Measurements from ENCODE around the gene MYCT1.

MYCT1 gene

GRCh38 chr6:152723398-152723797 is 25.7 kb downstream of the MYCT1 start:
- no peak for DNase-seq (ENCODE audit: low spot score)

DNA sequence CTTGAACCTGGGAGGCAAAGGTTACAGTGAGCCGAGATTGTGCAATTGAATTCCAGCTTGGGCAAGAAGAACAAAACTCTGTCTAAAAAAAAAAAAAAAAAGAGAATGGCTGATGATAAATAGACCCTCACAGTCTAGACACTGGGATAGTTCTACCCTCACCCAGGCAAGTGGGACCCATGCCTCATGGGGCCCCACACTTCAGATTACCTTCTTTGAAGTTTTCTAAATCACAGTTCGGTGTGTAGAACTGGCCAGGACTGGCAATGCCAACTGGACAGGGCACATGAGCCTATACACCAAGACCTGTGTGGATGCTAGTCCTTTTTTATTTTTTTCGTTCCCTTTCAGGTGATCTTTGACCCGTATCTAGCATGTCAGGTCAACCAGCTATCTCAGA is 28.6 kb downstream of the MYCT1 start:
- DNase-seq (ENCODE audit: low spot score): no peak

DNA sequence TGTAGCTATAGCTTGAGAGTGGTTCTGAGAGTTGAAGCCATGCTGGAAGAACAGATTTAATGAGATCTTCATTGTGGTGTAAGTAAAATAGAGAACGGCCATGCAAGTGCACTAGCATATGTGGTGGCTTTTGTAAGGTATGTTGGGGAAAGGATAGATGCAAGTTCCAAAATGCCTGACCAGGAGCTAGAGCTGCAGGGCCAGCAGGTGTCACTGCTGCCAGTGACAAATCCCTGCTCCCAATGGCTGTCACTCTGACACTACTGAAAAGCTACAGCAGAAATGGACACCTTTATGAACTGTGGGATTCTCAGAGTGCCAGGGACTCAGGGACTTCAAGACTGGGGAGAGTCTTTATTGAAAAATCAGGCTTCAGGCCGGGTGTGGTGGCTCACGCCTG is 29.8 kb downstream of the MYCT1 start:
- no peak for DNase-seq (ENCODE audit: low spot score)

DNA sequence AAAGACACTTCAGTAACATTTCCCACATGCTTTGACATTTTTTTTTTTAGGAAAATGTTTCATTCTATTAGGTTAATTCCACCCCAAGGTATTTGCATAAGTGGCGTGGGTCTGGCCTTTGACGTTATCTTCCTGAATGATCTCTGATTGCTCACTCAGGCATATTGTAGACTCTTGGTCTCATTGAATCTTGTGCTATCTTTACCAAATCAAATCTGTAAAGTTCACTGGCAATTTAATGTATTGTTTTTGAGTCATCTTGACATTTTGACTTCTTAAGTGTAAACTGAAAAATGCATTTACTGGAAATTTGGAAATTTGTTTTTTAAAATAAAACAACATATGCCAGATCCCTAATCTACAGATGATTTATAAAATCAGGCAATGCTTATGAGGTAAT is 36.9 kb downstream of the MYCT1 start:
- DNase-seq (ENCODE audit: low spot score): no peak

DNA sequence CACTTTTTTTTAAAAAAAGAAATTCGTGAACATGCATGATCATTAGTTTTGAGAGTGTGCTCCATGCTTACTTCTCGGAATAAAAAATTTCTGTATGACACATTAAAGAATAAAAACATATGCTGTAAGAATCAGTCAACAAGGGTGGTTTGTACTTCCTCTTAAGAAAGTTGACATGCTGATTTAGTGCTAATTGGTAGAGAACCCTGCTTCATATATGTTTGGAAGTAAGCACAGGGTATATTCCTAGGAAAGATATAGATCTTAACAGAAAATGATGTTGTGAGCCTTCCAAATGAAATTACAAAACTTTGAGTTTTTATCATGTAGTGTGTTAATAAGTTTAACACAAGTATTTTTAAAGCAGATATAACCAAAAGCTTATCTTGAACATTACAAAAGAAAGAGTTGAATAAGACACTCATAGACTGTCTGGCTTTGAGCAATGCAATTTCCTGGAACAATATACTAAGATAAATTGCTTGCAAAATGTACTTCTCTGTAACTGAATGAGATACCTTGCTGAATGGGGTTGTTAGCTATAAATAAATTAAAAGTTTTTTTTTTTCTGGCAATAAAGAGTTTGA is 39.1 kb downstream of the MYCT1 start:
- DNase-seq (ENCODE audit: low spot score): no peak

DNA sequence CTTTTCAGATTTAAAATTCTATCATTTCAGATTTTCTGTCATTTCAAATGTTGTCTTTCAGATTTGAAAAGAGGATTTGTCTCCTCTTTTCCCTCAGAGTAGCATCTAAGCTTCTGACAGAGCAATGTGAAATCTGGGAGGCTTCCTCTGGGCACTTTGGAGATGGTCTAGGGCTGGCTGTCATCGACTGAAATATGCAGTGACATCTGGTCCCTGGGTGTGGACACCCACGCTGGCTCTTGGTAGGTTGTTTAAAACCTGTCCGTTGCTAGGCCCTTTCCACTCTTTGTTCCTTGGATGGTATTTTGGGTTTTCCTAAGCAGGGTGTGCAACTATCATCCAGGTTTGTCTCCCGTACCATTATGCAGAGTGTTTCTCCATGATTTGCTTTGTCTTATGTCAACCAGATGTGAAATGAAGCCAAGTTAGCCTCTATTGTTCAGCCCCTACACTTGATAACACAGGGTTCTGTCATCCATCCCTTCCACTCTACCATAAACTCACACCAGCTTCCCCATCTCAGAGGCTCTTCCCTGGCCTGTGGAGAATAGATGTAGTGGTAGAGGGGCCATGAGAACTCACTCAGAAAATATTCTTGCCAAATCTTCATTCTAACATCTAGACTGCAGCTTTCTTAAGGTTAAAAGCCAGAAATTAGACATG is 47.9 kb downstream of the MYCT1 start:
- no peak for DNase-seq (ENCODE audit: low spot score)

- no peak for DNase-seq (ENCODE audit: low spot score)
Measured at GRCh38 chr6:152746172-152746553, 48.5 kb downstream of the MYCT1 start.

DNA sequence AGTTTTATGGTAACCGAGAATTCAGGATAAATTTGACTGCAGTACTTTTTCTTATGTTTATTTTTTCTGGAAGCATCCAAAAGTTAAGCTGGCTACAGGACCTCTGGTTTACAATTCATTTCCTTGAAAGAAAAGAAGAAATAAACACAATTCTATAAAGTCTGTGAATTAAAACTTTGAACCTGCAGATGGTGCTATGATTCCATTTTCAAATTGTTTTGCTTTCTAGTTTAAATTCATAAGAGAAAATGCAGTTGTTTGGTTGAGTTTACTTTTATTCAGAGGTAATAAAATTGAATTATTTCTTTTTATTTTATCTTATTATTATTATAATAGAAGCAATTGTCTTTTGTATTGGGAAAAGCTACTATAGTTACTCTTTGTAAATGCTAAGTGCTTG is 51.1 kb downstream of the MYCT1 start:
- no peak for DNase-seq (ENCODE audit: low spot score)

DNA sequence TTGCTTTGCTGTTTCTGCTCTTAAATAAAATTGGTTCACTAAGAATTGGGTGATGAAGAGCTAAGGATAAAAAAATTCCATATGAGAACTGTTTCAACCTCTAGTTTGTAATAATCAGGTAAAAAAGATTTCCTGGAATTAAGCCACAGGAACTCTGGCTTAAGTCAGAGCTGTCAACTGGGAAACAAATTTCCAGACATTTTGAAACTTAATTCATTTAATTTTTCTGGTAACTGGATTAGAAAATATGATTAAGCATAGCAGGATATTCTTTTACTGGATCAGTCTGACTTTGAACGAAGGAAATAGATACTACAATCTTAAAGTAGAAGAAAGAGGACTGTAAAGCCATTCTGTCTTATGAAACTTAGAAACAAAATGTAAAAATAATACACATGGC is 51.6 kb downstream of the MYCT1 start:
- DNase-seq (ENCODE audit: low spot score): no peak

- DNase-seq (ENCODE audit: low spot score): no peak
Measured at GRCh38 chr6:152750694-152751093, 53.0 kb downstream of the MYCT1 start, which contains the start of gene VIP. Gene VIP, plus strand, starts transcription at chr6:152750797. Its CDS starts 1,381 bp downstream, at chr6:152752178.

DNA sequence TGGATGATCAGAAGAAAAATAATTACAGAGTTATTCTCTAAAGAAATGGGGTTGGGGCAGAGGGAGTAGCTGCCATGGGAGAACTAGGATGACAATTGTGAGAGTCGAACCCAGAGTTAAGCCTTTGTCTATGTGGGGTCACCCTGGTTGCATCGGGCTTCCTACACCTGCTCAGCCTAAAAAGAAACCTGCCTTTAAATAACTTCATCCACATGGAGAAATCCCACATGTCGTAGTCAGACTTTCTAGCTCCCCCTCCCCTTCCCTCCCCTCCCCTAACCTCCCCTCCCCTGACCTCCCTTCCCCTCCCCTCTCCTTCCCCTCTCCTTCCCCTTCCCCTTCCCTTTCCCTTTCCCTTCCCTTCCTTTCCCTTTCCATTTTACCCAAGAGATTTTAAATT is 67.6 kb downstream of the MYCT1 start:
- DNase-seq (ENCODE audit: low spot score): no peak

- no peak for DNase-seq (ENCODE audit: low spot score)
Measured at GRCh38 chr6:152769159-152769558, 71.5 kb downstream of the MYCT1 start.

DNA sequence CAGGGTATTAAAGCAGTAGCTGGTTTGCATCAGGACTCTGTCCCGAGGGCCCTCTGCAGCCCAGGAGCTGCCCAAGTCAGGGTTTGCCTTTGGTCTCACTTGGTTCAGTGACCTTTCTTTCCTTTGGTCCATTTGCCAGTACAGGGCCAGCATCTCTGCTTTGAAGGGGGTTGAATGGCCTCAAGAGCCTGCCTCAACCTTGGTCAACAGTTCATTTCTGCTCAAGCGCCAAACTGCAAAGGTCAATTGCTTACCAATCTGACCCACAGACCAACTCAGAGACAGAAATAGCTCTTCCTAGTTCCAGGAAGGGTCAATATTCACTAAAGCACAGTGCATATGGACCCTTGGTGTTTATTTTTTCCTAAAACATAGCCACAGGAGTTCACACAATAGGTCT is 72.3 kb downstream of the MYCT1 start:
- no peak for DNase-seq (ENCODE audit: low spot score)

DNA sequence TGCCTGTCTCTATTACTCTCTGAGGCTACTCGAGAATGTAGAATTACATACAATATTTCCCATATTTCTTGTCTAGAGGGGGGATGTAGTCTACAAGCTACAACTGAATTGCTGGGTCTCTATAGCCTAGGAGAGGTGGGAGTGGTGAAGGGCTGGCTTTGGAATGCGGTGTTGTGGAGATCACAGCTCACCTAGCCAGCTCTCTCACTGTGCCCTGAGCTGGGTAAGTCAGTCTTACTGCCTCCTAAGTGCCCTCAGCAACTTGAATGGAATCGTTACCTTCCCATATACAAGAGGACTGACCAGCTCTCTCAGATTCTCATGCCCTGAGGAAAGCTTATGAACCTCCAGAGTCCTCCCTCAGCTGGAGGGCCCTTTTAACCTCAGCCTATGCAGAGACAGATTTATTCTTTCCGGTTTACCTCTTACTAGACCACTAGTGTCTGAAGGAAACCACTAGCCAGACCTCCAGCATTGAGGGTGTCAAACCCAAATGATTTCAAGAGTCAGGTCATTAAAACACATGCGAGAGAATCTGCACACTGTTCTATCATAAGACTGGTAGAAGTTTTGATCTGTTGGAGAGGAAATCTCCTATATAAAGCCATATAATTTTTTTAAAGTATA is 73.5 kb downstream of the MYCT1 start:
- no peak for DNase-seq (ENCODE audit: low spot score)

Measured in HuH-7.5 (cell line).